NCI-H146 treated with DMSO at 0.1 percent for 48 hours (cell line): ENCODE measurements around the gene MRAS.
"Not testable (repeated sequence)": the region's sequence is repeated elsewhere in the genome, so short reads cannot be mapped to it uniquely, and the experiment has no call there.

Experiments
- DNase-seq: peaks from one replicate; lab custom pipeline; 2025; ENCODE audit not compliant: unreplicated experiment; lab: John Stamatoyannopoulos, UW

MRAS gene

DNA sequence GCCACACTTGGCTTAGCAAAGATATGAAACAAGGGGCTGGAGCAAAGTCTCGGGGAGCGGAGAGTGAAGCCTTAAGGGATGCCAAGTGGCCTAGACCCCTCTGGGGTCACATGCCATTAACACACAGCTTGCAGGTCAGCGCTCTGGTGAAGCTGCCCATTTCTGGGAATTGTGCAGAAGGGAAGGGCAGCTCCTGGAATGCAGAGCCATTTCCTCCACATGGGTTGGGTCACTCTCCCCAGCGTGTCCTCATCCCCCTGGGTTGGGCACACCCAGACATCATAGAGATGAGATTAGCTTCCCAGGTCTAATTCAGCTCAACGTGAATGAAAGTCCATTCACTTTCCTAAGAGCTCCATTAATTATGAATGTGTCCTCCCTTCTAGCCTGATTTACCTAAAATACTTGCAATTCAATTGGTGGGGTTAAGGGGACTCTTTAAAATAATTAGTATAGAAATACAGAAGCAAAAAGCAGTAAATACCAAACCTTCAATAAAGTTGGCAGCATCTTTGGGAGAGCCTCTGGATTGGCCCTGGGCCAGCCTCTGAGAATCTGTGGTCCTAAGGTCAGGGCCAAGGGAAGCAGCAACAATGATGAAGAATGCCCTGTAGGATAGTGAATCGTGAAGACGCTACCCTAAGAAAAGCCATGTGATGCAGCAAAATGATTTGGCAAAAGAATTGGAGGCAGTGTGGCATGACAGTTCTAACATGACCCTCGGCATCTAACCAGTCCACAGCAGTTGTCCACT lies 17.8 kb downstream of the MRAS start:
- DNase-seq = no peak

DNA sequence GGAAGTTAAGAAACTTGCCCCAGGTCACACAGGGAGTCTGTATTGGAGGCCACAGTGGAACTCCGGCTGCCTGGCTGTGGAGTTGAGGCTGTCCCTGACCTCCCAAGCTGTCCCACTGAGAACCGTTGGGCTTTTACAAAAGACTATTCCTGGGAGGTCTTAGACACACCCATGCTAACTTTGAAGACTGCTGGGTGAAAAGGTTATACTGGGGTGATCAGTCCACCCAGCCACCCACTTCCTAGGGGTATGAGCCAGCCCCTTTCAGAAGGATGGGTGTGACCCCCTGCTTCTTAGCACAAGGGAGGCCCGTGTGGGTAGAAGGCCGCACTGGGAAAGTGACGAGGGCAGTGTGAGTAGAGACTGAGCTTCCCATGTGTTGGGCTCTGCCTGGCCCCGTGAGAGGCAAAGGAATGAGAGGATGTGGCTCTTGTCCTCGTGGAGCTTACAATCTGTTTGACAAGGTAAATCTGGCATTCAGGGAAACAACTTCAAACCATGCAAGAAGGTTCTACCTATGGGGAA lies 19.0 kb downstream of the MRAS start:
- DNase-seq = no peak

- DNase-seq = no peak
These were observed 19.5 kb downstream of the MRAS start for GRCh38 chr3:138367911-138368310.

- no peak for DNase-seq
These were observed 20.9 kb downstream of the MRAS start for GRCh38 chr3:138369151-138369900.

- DNase-seq = no peak
These were observed 21.9 kb downstream of the MRAS start for GRCh38 chr3:138370321-138370720.

GRCh38 chr3:138371070-138371965 lies 22.9 kb downstream of the MRAS start:
- DNase-seq = no peak

DNA sequence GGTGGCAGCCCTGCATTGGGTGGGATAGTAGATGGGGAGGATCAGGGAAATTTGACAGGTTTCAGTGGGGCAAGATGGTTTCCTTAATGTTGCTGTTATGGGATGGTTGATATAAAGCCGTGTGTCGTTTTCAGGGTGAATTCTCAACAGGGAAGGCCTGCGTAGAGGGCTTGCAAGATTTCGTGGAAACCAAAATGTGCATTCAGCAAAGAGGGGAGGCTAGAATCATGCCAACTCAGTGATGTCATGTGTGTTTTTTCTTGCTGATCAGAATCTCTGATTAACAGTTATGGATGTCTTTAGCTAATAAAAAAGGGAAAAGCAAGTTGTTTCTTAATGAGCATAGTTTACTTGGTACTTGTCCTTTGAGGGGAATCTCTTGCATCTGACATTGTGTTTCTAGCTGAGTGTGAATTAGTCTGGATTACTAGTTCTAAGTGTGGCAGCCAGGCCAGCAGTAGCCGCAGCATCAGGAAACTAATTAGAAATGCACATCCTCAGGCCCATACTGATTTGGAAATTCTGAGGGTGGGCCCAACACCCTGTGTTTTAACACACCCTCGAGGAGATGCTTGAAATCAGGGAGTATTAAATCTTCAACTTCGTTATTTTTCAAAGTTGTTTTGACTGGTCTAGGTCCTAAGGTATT lies 24.8 kb downstream of the MRAS start:
- no peak for DNase-seq

GRCh38 chr3:138373736-138374094 lies 25.3 kb downstream of the MRAS start:
- no peak for DNase-seq

DNA sequence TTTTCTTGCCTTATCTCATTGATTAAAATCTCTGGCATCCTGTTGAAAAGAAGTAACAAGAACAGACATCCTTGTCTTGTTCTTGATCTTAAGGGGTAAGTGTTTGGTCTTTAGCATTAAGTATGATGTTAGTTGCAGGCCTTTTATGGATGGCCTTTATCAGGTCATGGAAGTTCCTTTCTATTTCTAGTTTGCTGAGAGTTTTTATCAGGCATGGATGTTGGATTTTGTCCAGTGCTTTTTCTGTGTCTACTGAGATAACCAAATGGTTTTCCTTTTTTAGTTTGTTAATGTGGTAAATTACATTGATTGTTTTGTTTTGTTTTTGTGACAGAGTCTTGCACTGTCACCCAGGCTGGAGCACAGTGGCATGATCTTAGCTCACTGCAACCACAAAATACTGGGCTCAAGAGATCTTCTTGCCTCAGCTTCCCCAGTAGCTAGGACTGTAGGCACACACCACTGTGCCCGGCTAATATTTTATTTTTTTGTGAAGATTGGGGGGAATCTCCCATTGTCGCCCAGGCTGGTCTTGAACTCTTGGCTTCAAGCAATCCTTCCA lies 26.3 kb downstream of the MRAS start:
- DNase-seq = no peak

GRCh38 chr3:138375447-138375846 lies 27.1 kb downstream of the MRAS start:
- no peak for DNase-seq

DNA sequence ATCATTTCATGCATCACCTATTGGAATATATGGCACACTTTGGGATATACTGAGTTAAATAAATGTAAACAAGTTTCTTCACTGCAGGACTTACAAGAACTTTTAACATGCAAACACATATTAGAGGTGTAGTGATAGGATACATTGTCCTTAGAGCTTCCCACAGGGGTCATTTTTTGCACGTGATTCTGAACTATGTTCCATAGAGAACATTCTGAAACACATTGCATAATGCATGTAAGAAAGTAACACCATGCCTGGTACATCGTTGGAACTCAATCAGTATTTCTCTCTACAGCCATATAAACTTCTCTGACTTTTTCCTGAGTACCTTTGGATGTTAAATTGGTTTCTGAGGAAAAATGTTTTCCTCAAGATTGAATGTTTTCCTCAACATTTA lies 28.3 kb downstream of the MRAS start:
- no peak for DNase-seq

DNA sequence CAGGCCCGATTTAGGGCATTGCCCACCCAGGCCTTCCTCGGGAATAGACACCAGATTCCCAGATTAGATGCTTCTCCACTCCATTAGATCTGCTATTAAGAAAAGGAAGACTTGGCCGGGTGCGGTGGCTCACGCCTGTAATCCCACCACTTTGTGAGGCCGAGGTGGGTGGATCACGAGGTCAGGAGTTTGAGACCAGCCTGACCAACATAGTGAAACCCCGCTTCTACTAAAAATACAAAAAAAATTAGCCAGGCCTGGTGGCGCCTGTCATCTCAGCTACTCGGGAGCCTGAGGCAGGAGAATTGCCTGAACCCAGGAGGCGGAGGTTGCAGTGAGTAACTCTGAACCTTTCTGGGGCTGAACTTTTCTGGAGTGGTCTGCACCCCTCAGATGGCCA lies 28.8 kb downstream of the MRAS start:
- not testable (repeated sequence) for DNase-seq

- no peak for DNase-seq
These were observed 29.4 kb downstream of the MRAS start for GRCh38 chr3:138377804-138378203.

DNA sequence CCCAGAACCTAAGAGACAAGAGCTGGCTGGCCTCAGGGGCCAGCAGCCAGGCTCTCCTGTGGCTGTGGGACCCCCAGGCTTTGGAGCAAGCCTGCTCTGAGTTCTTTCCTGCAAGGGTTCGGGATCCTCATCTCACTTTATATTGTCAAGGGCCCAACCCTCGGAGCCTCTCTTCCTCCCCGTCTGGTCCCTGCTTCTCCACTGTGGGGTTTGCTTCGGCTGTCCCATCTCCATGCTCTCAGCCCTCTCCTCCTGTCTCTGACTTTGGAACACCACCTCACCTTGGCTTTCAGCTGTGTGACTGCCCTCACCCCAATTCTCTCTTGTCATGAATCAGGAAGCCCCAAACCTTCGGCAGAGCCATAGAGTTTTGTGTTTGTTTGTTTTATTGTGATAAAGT lies 30.0 kb downstream of the MRAS start:
- DNase-seq = no peak

- DNase-seq = no peak
These were observed 30.6 kb downstream of the MRAS start for GRCh38 chr3:138378990-138379389.

- no peak for DNase-seq
These were observed 33.1 kb downstream of the MRAS start for GRCh38 chr3:138381413-138381901.

DNA sequence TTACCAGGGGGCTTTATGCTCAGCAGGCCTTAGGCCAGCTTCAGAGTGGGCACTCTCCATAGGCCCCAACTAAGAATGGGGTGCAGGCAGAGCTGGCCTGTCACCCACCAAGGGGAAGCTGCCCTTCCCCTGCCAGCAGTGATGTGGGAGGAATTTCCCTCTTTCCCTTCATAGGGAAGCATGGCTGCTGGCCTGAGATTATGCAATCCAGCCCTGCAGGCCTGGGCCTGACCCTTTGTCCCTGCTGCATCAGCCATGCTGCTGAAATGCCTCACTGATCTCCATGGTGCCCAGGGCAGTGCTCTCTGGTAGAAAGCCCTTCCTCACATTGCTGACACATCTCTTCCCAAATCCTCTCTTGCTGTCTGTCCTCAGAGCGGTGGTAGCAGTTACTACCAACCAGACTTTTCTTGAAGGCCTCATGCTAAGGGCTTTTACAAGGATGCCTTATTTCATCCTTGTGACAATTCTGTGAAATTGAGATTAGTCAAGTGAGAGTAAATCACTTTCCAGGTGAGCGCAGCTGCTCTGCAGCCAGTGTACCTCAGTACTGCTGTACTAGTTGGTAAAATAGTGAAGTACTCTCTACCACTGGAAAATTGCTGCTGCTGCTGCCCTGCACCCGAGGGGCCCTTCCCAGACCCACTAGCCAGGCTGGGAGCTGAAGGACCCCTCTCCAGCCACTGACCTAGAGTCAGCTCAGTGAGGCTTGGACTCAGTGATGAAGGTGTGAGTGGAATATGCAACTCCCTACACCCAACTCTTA lies 33.8 kb downstream of the MRAS start:
- no peak for DNase-seq

- no peak for DNase-seq
These were observed 35.5 kb downstream of the MRAS start for GRCh38 chr3:138383715-138384465.

DNA sequence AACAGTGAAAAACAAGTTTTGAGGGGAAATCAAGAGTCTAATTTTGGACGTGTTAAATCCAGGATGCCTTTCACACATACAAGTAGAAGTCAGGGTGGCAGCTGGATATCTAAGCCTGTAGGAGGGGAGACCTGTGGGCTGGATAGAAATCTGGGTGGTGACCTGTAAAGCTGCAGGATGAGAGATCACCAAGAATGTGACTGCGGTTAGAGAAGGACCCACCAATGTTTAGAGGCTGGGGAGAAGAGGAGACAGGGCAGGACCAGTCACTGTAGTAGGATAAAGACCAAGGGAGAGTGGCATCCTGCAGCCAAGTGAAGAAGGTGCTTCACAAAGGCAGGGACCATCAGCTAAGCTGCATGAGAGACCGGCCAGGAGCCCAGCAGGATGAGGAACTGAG lies 36.2 kb downstream of the MRAS start:
- DNase-seq = no peak
